Adrenal gland (tissue), 5 donors: ENCODE results near the gene TBC1D30.

Experiments
- POLR2A ChIP-seq, 2 donors: fragments of 450-650 bp; IDR thresholded peaks; one replicate each; pipeline ENCODE4 v1.6.1; 2017; ENCODE audit warnings: antibody characterized with exemption in 2 of 2, mild to moderate bottlenecking in 2 of 2, moderate library complexity in 1 of 2
- TF ChIP-seq, protein P1 (sequence below), 6 experiments: fragments of 450-650 bp in 4 of 6; fragments of 200-600 bp in 2 of 6; sonication (generic) in 1 of 6; IDR thresholded peaks; 1 replicate in 5 of 6; 2 replicates in 1 of 6; pipeline versions ENCODE4 v1.5.1 to v1.8.0; 2016 to 2021; ENCODE audit warnings: antibody characterized with exemption in 6 of 6, mild to moderate bottlenecking in 2 of 6, moderate library complexity in 1 of 6
- donor health status: DM: no; HTN: no; CAD: no.

DNA sequence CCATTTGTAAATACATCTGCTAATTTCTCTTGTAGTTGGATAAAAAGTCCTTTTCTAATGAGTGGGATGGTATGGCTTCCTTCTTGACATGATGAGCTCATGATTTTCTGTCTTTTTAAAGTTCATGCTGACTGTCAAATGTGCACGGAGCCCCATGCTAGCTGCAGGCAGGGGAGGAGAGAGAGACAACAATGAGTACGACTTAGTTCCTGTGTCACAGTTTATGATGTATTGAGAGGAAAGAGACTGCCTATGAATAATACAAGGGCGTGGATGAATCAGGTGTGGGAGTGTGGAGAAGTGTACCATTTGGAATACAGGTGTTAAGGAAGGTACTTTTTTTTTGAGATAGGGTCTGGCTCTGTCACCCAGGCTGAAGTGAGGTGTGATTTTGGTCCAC, 10.7 kb upstream of the TBC1D30 start:
- TF ChIP-seq, protein P1, sequence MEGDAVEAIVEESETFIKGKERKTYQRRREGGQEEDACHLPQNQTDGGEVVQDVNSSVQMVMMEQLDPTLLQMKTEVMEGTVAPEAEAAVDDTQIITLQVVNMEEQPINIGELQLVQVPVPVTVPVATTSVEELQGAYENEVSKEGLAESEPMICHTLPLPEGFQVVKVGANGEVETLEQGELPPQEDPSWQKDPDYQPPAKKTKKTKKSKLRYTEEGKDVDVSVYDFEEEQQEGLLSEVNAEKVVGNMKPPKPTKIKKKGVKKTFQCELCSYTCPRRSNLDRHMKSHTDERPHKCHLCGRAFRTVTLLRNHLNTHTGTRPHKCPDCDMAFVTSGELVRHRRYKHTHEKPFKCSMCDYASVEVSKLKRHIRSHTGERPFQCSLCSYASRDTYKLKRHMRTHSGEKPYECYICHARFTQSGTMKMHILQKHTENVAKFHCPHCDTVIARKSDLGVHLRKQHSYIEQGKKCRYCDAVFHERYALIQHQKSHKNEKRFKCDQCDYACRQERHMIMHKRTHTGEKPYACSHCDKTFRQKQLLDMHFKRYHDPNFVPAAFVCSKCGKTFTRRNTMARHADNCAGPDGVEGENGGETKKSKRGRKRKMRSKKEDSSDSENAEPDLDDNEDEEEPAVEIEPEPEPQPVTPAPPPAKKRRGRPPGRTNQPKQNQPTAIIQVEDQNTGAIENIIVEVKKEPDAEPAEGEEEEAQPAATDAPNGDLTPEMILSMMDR (IDR thresholded peaks at IDR 0.05): no peak
- TF ChIP-seq POLR2A (IDR thresholded peaks at IDR 0.05): no peak
